Skeletal muscle satellite cell (primary cell): Measurements from ENCODE around the gene ELMO1.

ENCODE experiments used
- H3K27me3 ChIP-seq: 2 replicates; pipeline ENCODE4 v1.7.0; 2013; ENCODE audit warnings: low read length; ENCODE audit not compliant: control insufficient read depth, insufficient read depth
- H3K36me3 ChIP-seq: 2 replicates; pipeline ENCODE4 v1.7.0; 2013; ENCODE audit warnings: mild to moderate bottlenecking, control low read depth, low read length; ENCODE audit not compliant: insufficient read depth
- H3K4me1 ChIP-seq: 2 replicates; pipeline ENCODE4 v1.7.0; 2013; ENCODE audit warnings: low read length; ENCODE audit not compliant: control insufficient read depth, insufficient read depth
- H3K4me2 ChIP-seq: 2 replicates; pipeline ENCODE4 v1.7.0; 2013; ENCODE audit warnings: mild to moderate bottlenecking, low read length
- H3K4me3 ChIP-seq: 2 replicates; pipeline ENCODE4 v1.7.0; 2013; ENCODE audit warnings: low read length
- H3K9ac ChIP-seq: 2 replicates; pipeline ENCODE4 v1.7.0; 2013; ENCODE audit warnings: mild to moderate bottlenecking, low read depth, low read length, moderate library complexity
- H3K9me3 ChIP-seq: replicated peaks from 2 replicates; pipeline ENCODE4 v1.7.0; 2013; ENCODE audit warnings: mild to moderate bottlenecking, control low read depth, low read length

ELMO1 gene

DNA sequence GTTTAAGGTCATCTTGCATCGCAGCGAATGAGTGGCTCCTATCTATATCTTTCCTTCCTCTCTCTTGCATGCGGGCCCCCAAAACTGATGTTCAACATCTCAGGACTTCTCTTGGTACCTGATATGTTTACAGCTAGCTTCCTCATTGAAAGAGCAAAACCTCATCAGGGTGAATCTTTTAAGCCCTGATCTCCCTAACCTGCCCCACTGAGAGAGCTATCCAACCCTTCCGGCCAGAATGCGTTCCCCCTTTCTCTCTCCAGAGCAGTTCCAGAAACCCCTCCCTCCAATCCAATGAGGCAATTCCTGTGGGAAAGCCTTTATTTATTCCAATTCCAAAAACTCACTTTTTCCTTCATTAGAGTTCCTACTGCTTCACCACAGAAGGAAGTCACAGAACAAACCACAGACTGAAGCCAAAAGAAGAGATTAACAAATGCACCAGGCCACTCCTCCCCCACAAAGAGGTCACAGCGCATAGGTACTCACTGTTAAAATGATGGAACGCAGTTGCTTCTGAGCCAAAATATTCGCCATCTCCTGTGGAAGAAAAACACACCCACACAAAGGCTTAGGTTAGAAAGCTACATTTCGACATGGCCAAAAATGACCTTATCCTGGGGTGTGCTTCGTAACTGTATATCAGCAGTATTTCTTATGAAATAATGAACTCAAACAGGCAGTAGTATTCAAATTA, 232.4 kb downstream of the ELMO1 start:
- no peak overlapping the region for H3K4me3 ChIP-seq
- no peak overlapping the region for H3K9ac ChIP-seq
- H3K4me1 ChIP-seq, result no peaks in the 10 kb centered on the region
- H3K27me3 ChIP-seq, result no peaks in the 10 kb centered on the region
- no peaks in the 10 kb centered on the region for H3K9me3 ChIP-seq
- H3K36me3 ChIP-seq, result no peaks in the 10 kb centered on the region
- H3K4me2 ChIP-seq, result no peak overlapping the region

DNA sequence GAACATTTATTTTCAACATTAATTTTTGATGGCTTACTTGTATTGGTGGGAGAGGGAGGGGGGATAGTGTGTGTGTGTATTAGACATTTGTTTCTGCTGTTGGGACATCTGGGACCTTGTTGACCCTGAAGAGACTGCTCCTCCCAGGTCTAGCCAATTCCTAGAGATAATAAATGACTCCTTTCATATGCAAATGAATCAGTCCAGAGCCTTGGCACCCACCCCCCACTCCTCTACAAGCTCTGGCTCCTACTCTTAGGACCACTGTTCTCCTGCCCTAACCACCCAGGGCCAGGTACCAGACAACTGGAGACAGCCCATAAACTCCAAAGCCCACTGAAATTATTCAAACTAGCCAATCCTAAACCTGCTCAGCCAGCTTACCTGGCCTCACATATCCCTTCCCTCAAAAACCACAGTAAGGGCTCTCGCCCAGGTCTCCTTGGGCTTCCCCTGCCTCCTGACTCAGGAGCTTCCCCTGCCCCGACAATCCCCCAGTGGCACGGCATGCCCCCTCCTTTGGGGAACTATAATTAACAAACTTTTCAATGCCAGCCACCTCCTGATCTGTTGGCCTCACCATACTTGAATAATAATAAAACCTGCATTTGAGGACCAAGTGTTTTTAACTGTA, 233.3 kb downstream of the ELMO1 start:
- H3K4me2 ChIP-seq, result no peak overlapping the region
- no peaks in the 10 kb centered on the region for H3K27me3 ChIP-seq
- no peaks in the 10 kb centered on the region for H3K9me3 ChIP-seq
- no peak overlapping the region for H3K4me3 ChIP-seq
- H3K9ac ChIP-seq, result no peak overlapping the region
- H3K4me1 ChIP-seq, result no peaks in the 10 kb centered on the region
- H3K36me3 ChIP-seq, result no peaks in the 10 kb centered on the region

DNA sequence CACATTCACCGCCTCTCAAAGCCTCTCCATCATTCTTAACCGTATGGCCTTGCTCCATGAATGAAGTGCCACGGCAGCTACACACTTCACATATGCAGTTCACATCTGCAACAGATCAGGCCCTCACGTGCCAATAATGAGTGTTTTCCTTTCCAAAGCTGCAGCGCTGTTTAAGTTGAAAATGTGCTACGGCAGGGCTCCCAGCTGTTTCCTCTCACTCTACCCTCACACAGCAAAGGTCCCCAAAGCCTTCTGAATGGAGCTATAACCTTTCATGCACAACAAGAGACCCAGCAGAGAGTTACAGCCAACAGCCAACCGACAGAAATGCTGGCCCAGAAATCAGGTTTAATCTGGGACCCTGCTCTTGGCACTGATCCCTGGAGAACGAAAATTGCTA, 236.1 kb downstream of the ELMO1 start:
- no peak overlapping the region for H3K9ac ChIP-seq
- no peaks in the 10 kb centered on the region for H3K36me3 ChIP-seq
- no peak overlapping the region for H3K4me2 ChIP-seq
- H3K9me3 ChIP-seq, result no peaks in the 10 kb centered on the region
- no peak overlapping the region for H3K4me3 ChIP-seq
- no peaks in the 10 kb centered on the region for H3K4me1 ChIP-seq
- H3K27me3 ChIP-seq, result no peaks in the 10 kb centered on the region

DNA sequence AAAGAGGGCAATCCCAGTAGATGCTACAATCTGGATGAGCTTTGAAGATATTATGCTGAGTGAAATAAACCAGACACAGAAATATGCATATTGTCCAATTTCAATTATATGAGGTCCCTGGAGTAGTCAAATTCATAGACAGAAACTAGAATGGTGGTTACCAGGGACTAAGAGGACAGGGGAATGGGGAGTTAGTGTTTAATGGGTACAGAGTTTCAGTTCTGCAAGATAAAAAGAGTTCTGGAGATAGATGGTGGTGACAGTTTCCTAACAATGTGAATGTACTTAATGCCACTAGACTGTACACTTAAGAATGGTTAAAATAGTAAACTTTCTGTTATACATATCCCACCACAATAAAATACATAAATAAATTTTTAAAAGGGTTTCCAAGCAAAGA, 236.6 kb downstream of the ELMO1 start:
- no peaks in the 10 kb centered on the region for H3K27me3 ChIP-seq
- no peaks in the 10 kb centered on the region for H3K36me3 ChIP-seq
- no peaks in the 10 kb centered on the region for H3K9me3 ChIP-seq
- H3K4me2 ChIP-seq, result no peak overlapping the region
- H3K4me1 ChIP-seq, result no peaks in the 10 kb centered on the region
- no peak overlapping the region for H3K4me3 ChIP-seq
- H3K9ac ChIP-seq, result no peak overlapping the region

DNA sequence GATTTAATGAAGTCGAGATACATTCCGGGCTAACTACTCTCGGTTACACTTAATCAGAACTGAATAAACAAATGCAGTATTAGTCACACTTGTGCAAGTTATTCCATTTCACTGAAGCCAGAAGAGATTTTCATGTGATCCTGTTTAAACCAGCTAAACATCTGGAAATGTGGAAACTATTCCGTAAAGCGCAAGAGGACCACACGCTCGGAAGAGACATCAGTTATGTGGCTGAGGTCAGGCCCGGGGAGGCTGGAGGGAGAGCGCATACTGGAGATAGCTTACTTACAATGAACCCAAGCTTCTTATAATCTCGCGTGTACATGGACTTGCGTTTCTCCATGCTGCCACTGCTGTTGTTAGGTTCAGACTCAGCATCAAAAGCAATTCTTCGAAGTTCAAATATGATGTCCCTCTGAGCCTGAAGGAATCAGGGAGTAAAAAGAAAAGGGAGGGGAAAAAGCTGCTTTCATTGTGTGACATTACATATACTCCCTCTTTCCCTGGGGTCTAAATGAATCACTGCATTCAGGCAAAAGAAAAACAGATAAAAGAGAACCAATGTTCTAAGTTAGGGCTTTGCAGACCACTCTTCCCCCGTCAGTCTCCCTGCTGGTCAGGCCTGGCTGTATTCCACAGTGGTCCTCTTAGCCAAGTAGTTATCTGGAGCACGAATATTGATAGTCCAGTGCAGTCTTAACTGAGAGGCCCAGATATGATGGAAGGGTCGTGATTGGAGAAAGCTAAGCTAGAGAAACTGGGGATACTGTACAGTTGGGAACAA, 237.4 kb downstream of the ELMO1 start:
- H3K4me3 ChIP-seq, result no peak overlapping the region

DNA sequence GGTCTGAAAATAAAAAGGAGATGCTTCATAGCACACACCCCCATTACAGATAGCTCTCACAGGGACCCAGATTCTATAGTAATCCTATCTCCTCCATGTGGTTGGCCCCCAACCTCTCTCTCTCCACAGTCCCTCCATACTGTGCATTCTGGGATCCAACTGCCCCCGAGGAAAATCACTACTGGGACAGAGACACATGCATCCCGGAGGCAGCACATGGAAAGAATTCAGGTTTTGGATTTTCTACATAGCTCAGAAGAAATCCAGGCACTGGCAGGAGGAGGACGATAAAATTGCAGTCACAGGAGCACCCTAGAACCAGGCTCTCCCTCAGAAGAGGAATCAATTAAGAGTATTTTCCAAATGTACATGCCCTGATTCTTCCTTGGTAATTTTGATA, 239.5 kb downstream of the ELMO1 start:
- no peaks in the 10 kb centered on the region for H3K27me3 ChIP-seq
- H3K4me1 ChIP-seq, result no peaks in the 10 kb centered on the region
- H3K4me2 ChIP-seq, result no peak overlapping the region
- H3K36me3 ChIP-seq, result no peaks in the 10 kb centered on the region
- H3K4me3 ChIP-seq, result no peak overlapping the region
- H3K9me3 ChIP-seq, result no peaks in the 10 kb centered on the region
- H3K9ac ChIP-seq, result no peak overlapping the region

More for the DNA sequence above, 237.4 kb downstream of the ELMO1 start:
- Histone ChIP-seq H3K9me3 (no peaks in the 10 kb centered on the region), H3K36me3 (no peaks in the 10 kb centered on the region), H3K4me1 (no peaks in the 10 kb centered on the region), H3K4me2 (peak overlapping the region; percentile 31), H3K27me3 (no peaks in the 10 kb centered on the region), H3K9ac (no peak overlapping the region)

DNA sequence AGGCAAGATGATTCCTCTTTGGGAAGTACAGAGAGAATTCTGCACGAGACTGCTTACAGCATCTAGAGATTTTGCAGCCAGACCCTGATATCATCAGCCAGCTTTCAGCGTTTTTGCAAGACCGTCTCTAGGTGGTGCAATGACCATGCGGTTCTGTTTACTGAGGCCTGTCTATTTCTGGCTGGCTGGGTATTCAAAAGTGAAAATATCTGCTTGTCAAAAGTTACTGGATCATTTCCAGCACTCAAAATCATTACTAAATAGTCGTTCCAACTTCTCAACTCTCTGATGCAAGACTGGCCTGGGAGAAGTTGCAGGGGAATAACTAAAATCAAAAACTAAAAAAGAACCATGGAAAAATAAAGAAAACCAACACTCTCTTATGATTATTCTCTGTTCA, 240.1 kb downstream of the ELMO1 start:
- Histone ChIP-seq H3K4me3 (no peak overlapping the region), H3K4me1 (no peaks in the 10 kb centered on the region), H3K27me3 (no peaks in the 10 kb centered on the region), H3K36me3 (no peaks in the 10 kb centered on the region), H3K4me2 (no peak overlapping the region), H3K9ac (no peak overlapping the region), H3K9me3 (no peaks in the 10 kb centered on the region)

DNA sequence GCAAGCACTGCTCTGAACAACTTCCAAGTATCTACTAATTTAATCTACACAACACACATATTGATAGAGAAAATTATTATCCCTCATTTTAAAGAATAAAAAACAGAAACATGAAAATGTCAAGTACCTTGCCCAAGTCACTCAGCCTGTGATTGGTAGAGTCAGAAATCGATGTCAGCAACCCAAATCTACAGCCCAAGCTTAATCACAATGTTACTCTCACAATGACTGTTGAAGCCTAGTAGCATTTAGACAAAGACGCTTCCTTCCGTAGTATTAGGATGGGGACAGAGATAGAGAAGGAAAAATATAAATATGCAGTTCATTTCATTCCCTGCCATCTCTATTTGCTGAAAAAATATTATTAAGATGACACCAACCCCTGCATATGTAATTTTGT, 242.5 kb downstream of the ELMO1 start:
- Histone ChIP-seq H3K27me3 (no peaks in the 10 kb centered on the region), H3K9ac (no peak overlapping the region), H3K4me2 (no peak overlapping the region), H3K4me1 (peaks cover 2% of the 10 kb centered on the region), H3K9me3 (no peaks in the 10 kb centered on the region), H3K4me3 (no peak overlapping the region), H3K36me3 (no peaks in the 10 kb centered on the region)

DNA sequence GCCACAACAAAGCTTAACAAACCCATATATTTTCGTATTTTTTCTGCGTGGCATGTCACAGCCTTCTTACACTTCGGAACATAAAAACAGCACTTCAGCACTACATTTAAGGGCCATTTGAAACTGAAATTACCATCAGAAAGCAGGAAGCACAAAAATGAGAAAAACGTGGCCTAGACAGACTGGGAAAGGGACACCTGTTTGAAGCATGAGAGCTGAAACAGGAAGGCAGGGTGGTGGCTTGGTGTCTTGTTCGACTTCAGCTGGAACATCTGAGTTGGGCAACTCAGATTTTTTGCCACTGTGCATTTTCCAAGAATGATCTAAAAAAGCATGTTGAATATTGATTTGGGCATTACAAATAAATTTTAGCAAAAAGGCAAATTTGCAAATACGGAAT, 243.2 kb downstream of the ELMO1 start:
- no peak overlapping the region for H3K4me2 ChIP-seq

DNA sequence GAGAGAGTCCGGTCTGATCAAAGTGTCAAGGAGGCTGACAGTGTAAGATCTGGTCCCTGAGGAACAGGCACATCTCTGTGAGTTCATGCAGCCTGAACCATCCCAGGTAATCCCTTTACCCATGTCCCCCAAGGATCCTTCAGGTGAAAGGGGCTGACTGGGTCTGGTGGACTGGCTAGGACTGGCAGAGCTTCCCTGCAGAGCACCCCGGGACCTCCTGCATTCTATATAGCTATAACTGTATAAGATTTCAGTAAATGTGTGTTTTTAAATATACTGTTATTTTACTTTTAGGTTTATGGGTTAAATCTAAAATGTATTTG, 246.8 kb downstream of the ELMO1 start:
- no peaks in the 10 kb centered on the region for H3K36me3 ChIP-seq
- no peak overlapping the region for H3K9ac ChIP-seq
- H3K4me2 ChIP-seq, result no peak overlapping the region
- peaks cover 9% of the 10 kb centered on the region for H3K27me3 ChIP-seq
- H3K4me1 ChIP-seq, result peaks cover 2% of the 10 kb centered on the region
- no peaks in the 10 kb centered on the region for H3K9me3 ChIP-seq
- H3K4me3 ChIP-seq, result no peak overlapping the region

More for the DNA sequence above, 243.2 kb downstream of the ELMO1 start:
- Histone ChIP-seq H3K36me3 (no peaks in the 10 kb centered on the region), H3K4me3 (no peak overlapping the region), H3K9ac (no peak overlapping the region), H3K9me3 (no peaks in the 10 kb centered on the region), H3K27me3 (no peaks in the 10 kb centered on the region), H3K4me1 (peaks cover 2% of the 10 kb centered on the region)

DNA sequence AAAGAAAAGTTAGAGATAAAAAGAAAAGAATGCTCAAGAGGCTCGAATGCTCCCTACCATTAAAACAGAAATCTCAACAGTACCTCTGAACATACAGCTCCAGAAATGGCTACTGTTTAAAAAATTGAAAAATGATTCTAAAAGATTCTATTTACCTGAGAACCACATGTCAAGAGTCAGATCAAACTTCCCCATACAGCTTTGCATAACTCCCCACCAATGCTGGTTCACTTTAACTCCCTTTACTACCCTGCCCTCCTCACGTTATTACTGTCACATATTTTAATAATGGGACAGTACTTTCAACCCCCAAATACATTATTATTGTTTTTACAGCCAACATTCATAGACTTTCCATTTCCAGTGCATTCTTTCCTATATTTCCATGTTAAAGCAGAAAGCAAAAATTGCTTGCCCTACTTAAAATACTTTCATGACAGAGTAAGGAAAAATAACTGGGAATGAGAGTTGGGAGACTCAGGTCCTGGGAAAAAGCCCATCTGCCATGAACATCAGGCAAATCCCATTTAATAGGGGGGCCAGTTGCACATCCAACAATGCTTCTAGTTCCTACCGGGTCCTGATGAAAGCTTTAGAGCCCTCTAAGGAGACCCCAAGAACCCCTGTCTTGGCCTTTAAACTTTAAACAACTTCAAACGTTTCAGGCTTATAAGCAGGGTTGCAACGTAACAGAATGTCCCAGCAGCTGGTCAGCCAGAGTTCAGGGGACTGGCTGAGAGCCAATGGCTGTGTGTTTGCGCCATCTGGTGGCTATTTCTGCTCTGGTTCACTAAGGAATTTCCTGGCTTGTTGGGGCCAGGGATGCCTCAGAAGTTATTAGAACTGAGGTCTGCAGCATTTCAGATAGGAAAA, 247.4 kb downstream of the ELMO1 start:
- peaks cover 9% of the 10 kb centered on the region for H3K27me3 ChIP-seq
- H3K4me1 ChIP-seq, result peaks cover 2% of the 10 kb centered on the region
- no peak overlapping the region for H3K4me3 ChIP-seq
- H3K36me3 ChIP-seq, result no peaks in the 10 kb centered on the region
- no peak overlapping the region for H3K9ac ChIP-seq
- no peak overlapping the region for H3K4me2 ChIP-seq
- no peaks in the 10 kb centered on the region for H3K9me3 ChIP-seq
